Measurements from ENCODE around the gene MB. TPM values are rescaled to one million over a fixed set of nuclear protein-coding genes. Genes with fewer than 3 reads are reported as not detected.

Gene MB
- polyA plus RNA-seq, 4 donors, result 0.21 TPM; not detected in 3

DNA sequence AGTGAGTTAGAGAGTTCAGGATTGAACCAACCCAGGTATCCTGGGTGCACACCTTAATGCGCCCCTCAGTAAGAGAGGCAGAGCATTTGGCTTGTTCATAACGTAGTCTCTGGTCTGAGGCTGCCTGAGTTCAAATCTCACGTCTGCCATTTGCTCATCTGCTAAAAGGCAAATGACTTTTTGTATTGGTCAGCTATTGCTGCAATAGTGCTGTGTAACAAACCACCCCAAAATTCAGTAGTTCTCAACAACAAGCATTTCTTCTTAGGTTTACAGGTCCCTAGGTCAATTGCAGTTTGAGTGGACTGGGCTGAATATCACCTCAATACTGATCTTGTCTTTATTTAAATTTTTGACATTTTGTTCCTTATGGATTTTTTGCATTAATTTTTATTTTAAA lies 58.4 kb downstream of the MB start:
- DNase-seq (ENCODE audit: low read depth in 4 of 4, low spot score in 2 of 4), result no peak

DNA sequence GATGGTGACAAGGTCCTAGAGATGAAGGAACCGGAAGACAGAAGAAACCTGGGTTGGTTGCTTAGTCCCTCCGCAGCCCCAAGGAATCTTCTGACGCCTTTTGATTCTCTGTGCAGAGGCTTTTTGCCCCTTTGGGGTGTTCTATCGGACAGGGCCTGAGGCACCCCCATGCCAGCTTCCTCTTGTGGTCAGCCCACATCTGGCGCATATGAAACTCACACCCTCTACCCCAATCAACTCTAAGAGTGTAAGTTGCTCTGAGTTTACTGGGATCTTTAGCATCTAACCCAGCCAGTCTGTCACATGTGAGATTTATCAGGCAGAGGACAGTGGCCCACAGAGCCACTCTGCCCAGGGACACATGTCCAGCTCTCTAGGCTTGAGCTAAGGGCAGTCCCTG lies 59.1 kb downstream of the MB start:
- DNase-seq (ENCODE audit: low read depth in 4 of 4, low spot score in 2 of 4), result no peak

Other genes starting within 250 kb of the MB start
- 10 to 100 TPM; 39.8 to 48.5 (median 41.9) TPM for gene HMOX1, start 236.2 kb downstream of the MB start, polyA plus RNA-seq (ENCODE audit: insufficient read length in 4 of 4)
- 10 to 100 TPM; 59.0 to 87.2 (median 71.4) TPM for gene MCM5, start 217.2 kb downstream of the MB start, polyA plus RNA-seq (ENCODE audit: insufficient read length in 4 of 4)
- 1 to 10 TPM; 1.5 to 2.9 (median 2.1) TPM for gene RASD2, start 76.5 kb downstream of the MB start, polyA plus RNA-seq (ENCODE audit: insufficient read length in 4 of 4)
- 1 to 10 TPM; 3.4 to 4.7 (median 3.6) TPM for gene APOL6, start 31.1 kb upstream of the MB start, polyA plus RNA-seq (ENCODE audit: insufficient read length in 4 of 4)
- gene APOL5, start 100.5 kb upstream of the MB start, polyA plus RNA-seq (ENCODE audit: insufficient read length in 4 of 4), result under 1 TPM in 1 of 4 donors, not detected in 3; 0.10 TPM